Neural cell (in vitro differentiated cells): ENCODE results near the gene MAMDC2. TPM values are rescaled to one million over a fixed set of nuclear protein-coding genes. Genes with fewer than 3 reads are reported as not detected.

Experiments
- H2AFZ ChIP-seq: fragments of 200-600, 300-800 bp; sonication (generic), shearing (Covaris generic); 2 replicates; pipeline ENCODE4 v1.6.0; 2014; ENCODE audit warnings: low read depth, mild to moderate bottlenecking, antibody characterized with exemption, low read length, moderate library complexity
- H3F3A ChIP-seq: fragments of 200-600 bp; shearing (Covaris generic); 2 replicates; pipeline ENCODE4 v1.6.1; 2016; ENCODE audit warnings: mild to moderate bottlenecking, moderate library complexity, mixed read lengths, antibody characterized with exemption, low read length; ENCODE audit not compliant: insufficient read depth, poor library complexity, severe bottlenecking
- H3K27ac ChIP-seq: fragments of 200-600, 300-800 bp; sonication (generic), shearing (Covaris generic); 2 replicates; pipeline ENCODE4 v1.5.1; 2014; ENCODE audit warnings: mild to moderate bottlenecking, low read length, moderate library complexity
- H3K27me3 ChIP-seq: fragments of 300-800, 200-600 bp; sonication (generic), shearing (Covaris generic); 2 replicates; pipeline ENCODE4 v1.6.0; 2014; ENCODE audit warnings: mild to moderate bottlenecking, low read depth, low read length, moderate library complexity; ENCODE audit not compliant: insufficient read depth
- H3K36me3 ChIP-seq: fragments of 300-800, 200-600 bp; sonication (generic), shearing (Covaris generic); 2 replicates; pipeline ENCODE4 v1.5.1; 2014; ENCODE audit warnings: mild to moderate bottlenecking, antibody characterized with exemption, low read length, moderate library complexity; ENCODE audit not compliant: insufficient read depth
- H3K4me2 ChIP-seq: fragments of 300-800, 200-600 bp; sonication (generic), shearing (Covaris generic); 2 replicates; pipeline ENCODE4 v1.6.0; 2014; ENCODE audit warnings: mild to moderate bottlenecking, low read length
- H3K4me3 ChIP-seq: fragments of 300-800, 200-600 bp; sonication (generic), shearing (Covaris generic); 2 replicates; pipeline ENCODE4 v1.5.1; 2014; ENCODE audit warnings: mild to moderate bottlenecking, low read length, moderate library complexity
- H3K79me2 ChIP-seq: fragments of 200-600 bp; shearing (Covaris generic); replicated peaks from 2 replicates; pipeline ENCODE4 v1.6.0; 2014; ENCODE audit warnings: mild to moderate bottlenecking, low read length, moderate library complexity; ENCODE audit not compliant: insufficient read depth
- H3K9ac ChIP-seq: fragments of 300-800, 200-600 bp; sonication (generic), shearing (Covaris generic); 2 replicates; pipeline ENCODE4 v1.6.1; 2016; ENCODE audit warnings: mild to moderate bottlenecking, low read length, mixed read lengths
- H3K9me2 ChIP-seq: fragments of 200-600 bp; shearing (Covaris generic); 2 replicates; pipeline ENCODE4 v1.6.1; 2016; ENCODE audit warnings: mild to moderate bottlenecking, low read length, mixed read lengths; ENCODE audit not compliant: insufficient read depth
- H3K9me3 ChIP-seq: fragments of 200-600, 300-800 bp; sonication (generic), shearing (Covaris generic); 2 replicates; pipeline ENCODE4 v1.6.1; 2016; ENCODE audit warnings: mild to moderate bottlenecking, mixed run types, low read length, moderate library complexity, mixed read lengths
- H4K20me1 ChIP-seq: fragments of 200-600 bp; shearing (Covaris generic); 2 replicates; pipeline ENCODE4 v1.6.1; 2016; ENCODE audit warnings: mild to moderate bottlenecking, mixed run types; ENCODE audit not compliant: insufficient read depth
- CTCF ChIP-seq: fragments of 450-650 bp; IDR thresholded peaks from 2 replicates; pipeline ENCODE4 v1.5.1; 2014; ENCODE audit warnings: antibody characterized with exemption, mild to moderate bottlenecking, moderate library complexity; ENCODE audit not compliant: poor library complexity, severe bottlenecking
- EP300 ChIP-seq: fragments of 450-650 bp; conservative IDR thresholded peaks from 2 replicates; pipeline ENCODE4 v1.6.1; 2014; ENCODE audit warnings: antibody characterized with exemption, mild to moderate bottlenecking, moderate library complexity; ENCODE audit not compliant: poor library complexity, severe bottlenecking
- EZH2 ChIP-seq: fragments of 200-600, 300-800 bp; shearing (Covaris generic), sonication (generic); IDR thresholded peaks from 2 replicates; pipeline ENCODE4 v1.6.1; 2014; ENCODE audit warnings: antibody characterized with exemption, low read length, borderline replicate concordance, mild to moderate bottlenecking; ENCODE audit not compliant: insufficient read depth, poor library complexity, severe bottlenecking
- MXI1 ChIP-seq: fragments of 450-650 bp; conservative IDR thresholded peaks from 2 replicates; pipeline ENCODE4 v1.6.1; 2014; ENCODE audit warnings: antibody characterized with exemption, mild to moderate bottlenecking; ENCODE audit not compliant: poor library complexity, severe bottlenecking
- POLR2AphosphoS5 ChIP-seq: IDR thresholded peaks from 2 replicates; pipeline ENCODE4 v1.6.1; 2012
- RAD21 ChIP-seq: fragments of 450-650 bp; conservative IDR thresholded peaks from 2 replicates; pipeline ENCODE4 v1.6.1; 2014; ENCODE audit warnings: antibody characterized with exemption, mild to moderate bottlenecking, moderate library complexity
- REST ChIP-seq: IDR thresholded peaks from 2 replicates; pipeline ENCODE4 v1.6.1; 2012; ENCODE audit warnings: borderline replicate concordance
- SMC3 ChIP-seq: fragments of 450-650 bp; conservative IDR thresholded peaks from 2 replicates; pipeline ENCODE4 v1.6.1; 2014; ENCODE audit warnings: antibody characterized with exemption, mild to moderate bottlenecking, moderate library complexity; ENCODE audit not compliant: poor library complexity
- TAF1 ChIP-seq: IDR thresholded peaks from 2 replicates; pipeline ENCODE4 v1.6.1; 2012; ENCODE audit warnings: low read depth
- polyA plus RNA-seq: library from polyadenylated mRNA; depleted of rRNA; stranded (reverse); fragments of >200 nt; gene quantifications from 2 replicates; pipeline ENCODE4 v1.2.3, GENCODE V29; 2014

Gene MAMDC2
- polyA plus RNA-seq, 1 donor from 2014 or later, result 0.30 TPM

- H3K4me3 ChIP-seq, result no peak overlapping the region
- no peak overlapping the region for H3K27ac ChIP-seq
- no peak for TF ChIP-seq MXI1
- TF ChIP-seq REST, result no peak
- TF ChIP-seq TAF1, result no peak
- no peak for TF ChIP-seq CTCF
- TF ChIP-seq EZH2, result no peak
- no peak for TF ChIP-seq POLR2AphosphoS5
- TF ChIP-seq EP300, result no peak
- no peak for TF ChIP-seq RAD21
- no peak for TF ChIP-seq SMC3
- H3F3A ChIP-seq, result no peaks in the 10 kb centered on the region
- no peaks in the 10 kb centered on the region for H3K27me3 ChIP-seq
- H3K9ac ChIP-seq, result no peak overlapping the region
- no peaks in the 10 kb centered on the region for H3K79me2 ChIP-seq
- no peak overlapping the region for H3K4me2 ChIP-seq
- H3K9me3 ChIP-seq, result no peaks in the 10 kb centered on the region
- no peaks in the 10 kb centered on the region for H3K36me3 ChIP-seq
- no peaks in the 10 kb centered on the region for H3K9me2 ChIP-seq
- H2AFZ ChIP-seq, result no peak overlapping the region
- no peaks in the 10 kb centered on the region for H4K20me1 ChIP-seq
Observed at GRCh38 chr9:70112981-70113380, 69.3 kb downstream of the MAMDC2 start.

- Histone ChIP-seq H3K36me3 (no peaks in the 10 kb centered on the region), H4K20me1 (no peaks in the 10 kb centered on the region), H3K4me3 (no peak overlapping the region), H3K27me3 (no peaks in the 10 kb centered on the region), H3K9me3 (no peaks in the 10 kb centered on the region), H3F3A (no peaks in the 10 kb centered on the region), H3K79me2 (no peaks in the 10 kb centered on the region), H3K9ac (no peak overlapping the region), H2AFZ (no peak overlapping the region), H3K4me2 (no peak overlapping the region), H3K9me2 (no peaks in the 10 kb centered on the region), H3K27ac (no peak overlapping the region)
- TF ChIP-seq REST (no peak), RAD21 (peak; percentile 43), EZH2 (no peak), EP300 (no peak), CTCF (peak; percentile 41)
Observed at GRCh38 chr9:70113403-70114022, 69.9 kb downstream of the MAMDC2 start.
